NCI-H82 treated with DMSO at 0.1 percent for 48 hours (cell line): Measurements from ENCODE around the gene TCHHL1.
"Not testable (repeated sequence)": the region's sequence is repeated elsewhere in the genome, so short reads cannot be mapped to it uniquely, and the experiment has no call there.

Experiments used
- DNase-seq: peaks from one replicate; lab custom pipeline; 2025; ENCODE audit not compliant: unreplicated experiment; lab: John Stamatoyannopoulos, UW

TCHHL1 gene

GRCh38 chr1:152096931-152097330, 8.1 kb upstream of the TCHHL1 start:
- DNase-seq = no peak

GRCh38 chr1:152086760-152087159, 2.1 kb downstream of the TCHHL1 start:
- DNase-seq = no peak

- DNase-seq = no peak
Observed at GRCh38 chr1:152084853-152085252, 4.0 kb downstream of the TCHHL1 start.

GRCh38 chr1:152081026-152081425, 7.8 kb downstream of the TCHHL1 start:
- DNase-seq = not testable (repeated sequence)

- DNase-seq = not testable (repeated sequence)
Observed at GRCh38 chr1:152080494-152080893, 8.4 kb downstream of the TCHHL1 start.

- no peak for DNase-seq
Observed at GRCh38 chr1:152078831-152079441, 9.9 kb downstream of the TCHHL1 start.

- DNase-seq = no peak
Observed at GRCh38 chr1:152072311-152072710, 16.6 kb downstream of the TCHHL1 start.

GRCh38 chr1:152071123-152071522, 17.7 kb downstream of the TCHHL1 start:
- DNase-seq = no peak

GRCh38 chr1:152067929-152068328, 20.9 kb downstream of the TCHHL1 start:
- DNase-seq = no peak

- no peak for DNase-seq
Observed at GRCh38 chr1:152067150-152067549, 21.7 kb downstream of the TCHHL1 start.

- DNase-seq = no peak
Observed at GRCh38 chr1:152061952-152062351, 26.9 kb downstream of the TCHHL1 start.

- DNase-seq = peak; percentile 81
Observed at GRCh38 chr1:152053375-152053774, 35.5 kb downstream of the TCHHL1 start.

GRCh38 chr1:152052606-152053005, 36.3 kb downstream of the TCHHL1 start:
- peak; percentile 72 for DNase-seq

GRCh38 chr1:152050886-152051675, 37.8 kb downstream of the TCHHL1 start:
- DNase-seq = no peak

- DNase-seq = no peak
Observed at GRCh38 chr1:152049291-152050083, 39.4 kb downstream of the TCHHL1 start.

- no peak for DNase-seq
Observed at GRCh38 chr1:152048416-152049009, 40.4 kb downstream of the TCHHL1 start.

GRCh38 chr1:152047730-152048415, 41.0 kb downstream of the TCHHL1 start:
- peak; percentile 48 for DNase-seq

GRCh38 chr1:152047413-152047729, 41.5 kb downstream of the TCHHL1 start:
- DNase-seq = no peak

- DNase-seq = no peak
Observed at GRCh38 chr1:152044386-152044785, 44.5 kb downstream of the TCHHL1 start.

- no peak for DNase-seq
Observed at GRCh38 chr1:152043870-152044269, 45.0 kb downstream of the TCHHL1 start.

GRCh38 chr1:152042030-152042429, 46.8 kb downstream of the TCHHL1 start:
- DNase-seq = no peak
